ENCODE results near the gene SLC6A4. TPM values are rescaled to one million over a fixed set of nuclear protein-coding genes. Genes with fewer than 3 reads are reported as not detected.
"Not testable (repeated sequence)": the region's sequence is repeated elsewhere in the genome, so short reads cannot be mapped to it uniquely, and the experiment has no call there.

The SLC6A4 gene
- polyA plus RNA-seq, 3 donors = not detected

- no peak for TF ChIP-seq CTCF (IDR thresholded peaks at IDR 0.05)
- Histone ChIP-seq H3K9ac (ENCODE audit: insufficient read depth, low read length, poor library complexity, severe bottlenecking) (no peak overlapping the region), H3K27me3 (ENCODE audit: control insufficient read depth in 2 of 2, insufficient read depth in 2 of 2, low read length in 2 of 2) (no peaks in the 10 kb centered on the region), H3K27ac (ENCODE audit: low read depth in 1 of 2, low read length in 2 of 2) (no peak overlapping the region), H4K20me1 (ENCODE audit: insufficient read depth, low read length) (peaks cover 44% of the 10 kb centered on the region), H3K79me2 (ENCODE audit: insufficient read depth, low read length) (peaks cover 38% of the 10 kb centered on the region), H2AFZ (ENCODE audit: insufficient read depth, low read depth, low read length, poor library complexity, severe bottlenecking) (no peak overlapping the region), H3K36me3 (replicated peaks in 1 of 2; ENCODE audit: control insufficient read depth in 1 of 2, insufficient read depth in 2 of 2, low read length in 2 of 2) (no peaks in the 10 kb centered on the region), H3K4me1 (ENCODE audit: control insufficient read depth in 1 of 2, insufficient read depth in 2 of 2, low read length in 2 of 2) (no peaks in the 10 kb centered on the region), H3K4me3 (replicated peaks in 1 of 3; ENCODE audit: low read depth in 2 of 3, low read length in 3 of 3) (no peak overlapping the region), H3K4me2 (replicated peaks; ENCODE audit: extremely low read depth, low read length, poor library complexity, severe bottlenecking) (no peak overlapping the region), H3K9me3 (replicated peaks in 1 of 2; ENCODE audit: control insufficient read depth in 1 of 2, insufficient read depth in 1 of 2, low read length in 2 of 2) (no peaks in the 10 kb centered on the region)
- DNase-seq = no peak
- Mint-ChIP-seq H3K9me3 (no peaks in the 10 kb centered on the region), H3K27me3 (ENCODE audit: low read depth in 3 of 3) (peaks cover 0 to 1% (median 0%) of the 10 kb centered on the region in 3 donors), H3K4me3 (no peak overlapping the region), H3K4me1 (no peaks in the 10 kb centered on the region), H3K36me3 (peaks cover 9 to 40% of the 10 kb centered on the region in 2 donors), H3K27ac (peak overlapping the region in 1 of 7 donors; percentile 9)
- intact Hi-C loops (cut with micrococcal nuclease) = no loop called here
- WGBS (ENCODE audit: insufficient coverage) = 100% methylated on average over 1 of the region's 1 CpG
Observed at GRCh38 chr17:30148376-30148775, 87.1 kb downstream of the SLC6A4 start.

- H3K4me1 ChIP-seq (ENCODE audit: control insufficient read depth in 1 of 2, insufficient read depth in 2 of 2, low read length in 2 of 2); intact Hi-C loops (cut with micrococcal nuclease); H3K27me3 ChIP-seq (ENCODE audit: control insufficient read depth in 2 of 2, insufficient read depth in 2 of 2, low read length in 2 of 2); H3K9me3 Mint-ChIP-seq; H3K27ac ChIP-seq (ENCODE audit: low read depth in 1 of 2, low read length in 2 of 2); H3K4me2 ChIP-seq (replicated peaks; ENCODE audit: extremely low read depth, low read length, poor library complexity, severe bottlenecking); H2AFZ ChIP-seq (ENCODE audit: insufficient read depth, low read depth, low read length, poor library complexity, severe bottlenecking); H3K4me3 Mint-ChIP-seq; H3K27me3 Mint-ChIP-seq (ENCODE audit: low read depth in 3 of 3); H3K4me1 Mint-ChIP-seq; H3K36me3 ChIP-seq (replicated peaks in 1 of 2; ENCODE audit: control insufficient read depth in 1 of 2, insufficient read depth in 2 of 2, low read length in 2 of 2); H3K4me3 ChIP-seq (replicated peaks in 1 of 3; ENCODE audit: low read depth in 2 of 3, low read length in 3 of 3); H3K9me3 ChIP-seq (replicated peaks in 1 of 2; ENCODE audit: control insufficient read depth in 1 of 2, insufficient read depth in 1 of 2, low read length in 2 of 2); H3K9ac ChIP-seq (ENCODE audit: insufficient read depth, low read length, poor library complexity, severe bottlenecking): not testable (repeated sequence)
- Histone ChIP-seq H3K79me2 (ENCODE audit: insufficient read depth, low read length) (peaks cover 43% of the 10 kb centered on the region), H4K20me1 (ENCODE audit: insufficient read depth, low read length) (peaks cover 43% of the 10 kb centered on the region)
- no CpG with 5 or more reads among the region's 6 CpGs for WGBS (ENCODE audit: insufficient coverage)
- Mint-ChIP-seq H3K27ac (peak overlapping the region in 1 of 7 donors; percentile 68), H3K36me3 (peaks cover 7 to 36% of the 10 kb centered on the region in 2 donors)
- DNase-seq = peak in 1 of 3 donors; percentile 21
Observed at GRCh38 chr17:30147860-30148259, 87.6 kb downstream of the SLC6A4 start.

Small RNA genes lying within 50 kb of the gene (small RNA-seq; reads per million reads assigned to genes)
- gene RF00154 (ENCODE audit: insufficient read length, low read depth) = 2.4 reads per million, percentile 7 among the genes with 10 or more reads in this experiment

Other genes with a start within 250 kb of the SLC6A4 start
- gene NSRP1, start 118.9 kb downstream of the SLC6A4 start, polyA plus RNA-seq = 10 to 100 TPM in 2 of 3 donors, 1 to 10 TPM in 1; 7.2 to 19.9 (median 11.7) TPM
- 10 to 100 TPM in 2 of 3 donors, 1 to 10 TPM in 1; 6.6 to 10.8 (median 10.4) TPM for gene BLMH, start 56.2 kb upstream of the SLC6A4 start, polyA plus RNA-seq
- gene TMIGD1, start 98.4 kb upstream of the SLC6A4 start, polyA plus RNA-seq = not detected
- gene CPD, start 143.2 kb upstream of the SLC6A4 start, polyA plus RNA-seq = 10 to 100 TPM in 2 of 3 donors, 1 to 10 TPM in 1; 9.2 to 47.0 (median 32.2) TPM
- 10 to 100 TPM; 12.6 to 35.7 (median 20.9) TPM for gene GOSR1, start 241.7 kb upstream of the SLC6A4 start, polyA plus RNA-seq

Measured in CD14-positive monocyte (primary cell).